Ramos (cell line): ENCODE data around the gene E2F6.

Source experiments
- in situ Hi-C: fragments of 300-500 bp; cut with MboI; formaldehyde crosslinking; loops from one replicate; pipeline ENCODE4 v1.14.3; 2022; ENCODE audit warnings: low sequenced_read_pairs; ENCODE audit not compliant: unreplicated experiment

The E2F6 gene

DNA sequence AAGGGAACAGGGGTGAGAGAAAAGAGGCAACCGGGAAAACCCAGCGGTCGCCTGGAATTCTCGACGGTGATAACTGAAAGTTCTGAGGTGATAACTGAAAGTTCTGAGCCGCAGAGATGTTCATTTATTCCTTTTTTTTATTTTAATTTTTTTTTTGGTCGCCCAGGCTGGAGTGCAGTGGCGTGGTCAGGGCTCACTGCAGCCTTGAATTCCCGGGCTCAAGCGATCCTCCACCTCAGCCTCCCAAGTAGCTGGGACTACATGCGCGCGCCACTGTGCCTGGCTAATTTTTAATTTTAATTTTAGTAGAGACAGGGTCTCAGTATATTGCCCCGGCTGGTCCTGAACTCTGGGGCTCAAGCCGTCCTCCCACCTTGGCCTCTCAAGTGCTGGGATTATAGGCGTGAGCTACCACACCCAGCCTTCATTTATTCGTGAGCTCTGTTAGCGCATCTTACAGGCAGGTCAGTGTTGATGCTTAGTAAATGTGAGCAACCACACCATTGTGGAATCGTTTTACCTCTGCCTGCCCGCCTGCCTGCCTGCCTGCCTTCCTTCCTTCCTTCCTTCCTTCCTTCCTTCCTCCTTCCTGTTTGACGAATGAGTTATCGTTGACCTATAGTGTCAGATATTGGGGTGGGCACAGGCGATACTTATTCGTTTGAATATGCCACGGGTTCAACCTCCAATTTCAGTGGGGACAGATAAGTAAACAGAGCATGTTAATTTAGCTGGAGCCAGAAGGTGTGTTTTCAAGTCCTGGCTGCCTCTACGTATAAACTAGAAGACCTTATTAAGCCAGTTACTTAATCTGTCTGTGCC, 557 bp upstream of the E2F6 start:
- in situ Hi-C loops: no loop called here

GRCh38 chr2:11465110-11465484, 864 bp downstream of the E2F6 start:
- in situ Hi-C loops: no loop called here

DNA sequence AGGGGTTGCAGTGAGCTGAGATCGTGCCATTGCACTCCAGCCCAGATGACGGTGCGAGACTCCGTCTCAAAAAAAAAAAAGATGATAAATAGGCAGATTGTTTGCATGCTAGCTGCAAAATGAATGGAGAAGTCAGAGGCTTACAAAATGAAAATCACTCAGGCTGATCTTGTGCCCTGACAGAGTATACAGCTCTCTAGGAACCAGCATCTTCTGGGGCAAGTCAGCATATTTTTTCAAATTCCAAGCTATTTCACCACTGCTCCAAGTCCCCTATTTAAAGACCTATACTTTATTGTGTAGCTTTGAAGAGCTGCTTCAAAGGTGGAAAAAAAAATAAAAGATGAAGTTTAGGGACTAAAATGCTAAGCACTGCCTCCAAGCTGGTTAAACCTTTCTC, 6.1 kb downstream of the E2F6 start:
- in situ Hi-C loops: no loop called here

GRCh38 chr2:11458753-11459152, 7.2 kb downstream of the E2F6 start:
- in situ Hi-C loops: no loop called here

GRCh38 chr2:11457935-11458334, 8.0 kb downstream of the E2F6 start:
- in situ Hi-C loops: no loop called here

GRCh38 chr2:11456251-11456650, 9.7 kb downstream of the E2F6 start:
- in situ Hi-C loops: no loop called here

- in situ Hi-C loops: no loop called here
These were observed 11.1 kb downstream of the E2F6 start for GRCh38 chr2:11454824-11455223.

DNA sequence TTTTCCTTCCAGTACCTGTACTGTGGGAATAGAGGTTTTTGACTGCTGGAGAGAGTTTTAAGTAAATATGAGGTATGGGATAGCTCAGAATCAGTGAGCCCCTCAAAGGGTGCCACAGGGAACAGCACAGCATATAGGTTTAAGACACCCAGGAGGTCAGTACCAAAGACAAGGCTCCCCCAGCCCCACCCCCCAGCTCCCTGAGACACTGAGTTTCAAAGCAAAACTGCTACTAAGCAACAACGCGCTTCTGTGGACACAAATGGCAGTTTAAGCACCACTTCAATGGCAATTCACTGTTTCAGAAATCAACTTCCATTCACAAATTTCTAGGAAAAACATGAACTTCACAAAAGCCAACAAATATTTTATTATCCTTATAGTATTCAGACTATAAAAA, 15.2 kb downstream of the E2F6 start:
- in situ Hi-C loops: no loop called here

- in situ Hi-C loops: loop anchor here (10.0 to 25.0 kb wide), 2 partner anchors 312 to 609 kb away; a partner anchor contains a TSS
These were observed 19.2 kb downstream of the E2F6 start for GRCh38 chr2:11446733-11447248.

DNA sequence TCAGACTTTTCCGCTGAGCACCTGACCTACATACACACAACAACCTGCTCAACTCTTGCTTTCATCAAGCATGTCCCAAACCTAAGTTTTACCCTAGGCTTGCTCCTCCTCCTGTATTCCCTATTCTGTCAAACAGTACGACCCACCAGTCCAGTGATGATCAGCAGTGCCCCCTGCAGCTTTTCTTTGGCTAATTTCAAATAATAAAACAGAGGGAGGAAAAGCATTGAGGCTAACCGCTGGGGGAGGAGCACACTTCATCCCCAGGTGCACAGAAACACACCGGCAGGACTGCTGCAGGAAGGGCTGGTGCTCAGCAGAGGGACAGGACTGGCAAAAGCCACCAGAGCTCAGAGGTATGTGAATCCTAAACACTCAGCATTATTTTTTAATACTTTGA, 21.2 kb downstream of the E2F6 start:
- in situ Hi-C loops: loop anchor here (10.0 to 25.0 kb wide), 2 partner anchors 310 to 607 kb away; a partner anchor contains a TSS

DNA sequence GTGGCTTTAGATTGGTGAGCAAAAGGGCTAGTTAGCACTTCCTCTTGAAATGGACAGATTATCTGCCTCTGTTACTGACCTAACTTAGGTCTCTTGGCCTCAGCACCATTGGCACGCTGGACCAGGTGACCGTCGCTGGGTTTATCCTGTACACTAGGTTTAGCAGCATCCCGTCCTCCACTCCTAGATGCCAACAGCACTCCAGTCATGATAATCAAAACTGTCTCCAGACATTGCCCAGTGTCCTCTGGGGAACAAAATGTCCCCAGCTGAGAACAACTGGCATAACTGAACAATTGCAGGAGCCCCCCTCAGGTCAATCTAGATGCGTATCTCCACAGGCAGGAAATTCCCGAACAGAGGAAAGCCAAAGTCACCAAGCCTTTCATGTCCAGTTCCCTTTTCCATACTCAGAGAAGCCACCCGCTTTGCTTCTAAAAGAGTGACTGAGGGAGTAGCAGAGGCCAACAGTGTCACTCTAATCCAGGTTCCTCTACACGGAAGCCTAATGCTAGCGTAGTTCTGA, 27.3 kb downstream of the E2F6 start:
- in situ Hi-C loops: loop anchor here (25.0 kb wide), 1 partner anchor 601 kb away; no protein-coding TSS in a partner anchor

GRCh38 chr2:11437602-11438001, 28.4 kb downstream of the E2F6 start:
- in situ Hi-C loops: loop anchor here (25.0 kb wide), 1 partner anchor 600 kb away; no protein-coding TSS in a partner anchor

DNA sequence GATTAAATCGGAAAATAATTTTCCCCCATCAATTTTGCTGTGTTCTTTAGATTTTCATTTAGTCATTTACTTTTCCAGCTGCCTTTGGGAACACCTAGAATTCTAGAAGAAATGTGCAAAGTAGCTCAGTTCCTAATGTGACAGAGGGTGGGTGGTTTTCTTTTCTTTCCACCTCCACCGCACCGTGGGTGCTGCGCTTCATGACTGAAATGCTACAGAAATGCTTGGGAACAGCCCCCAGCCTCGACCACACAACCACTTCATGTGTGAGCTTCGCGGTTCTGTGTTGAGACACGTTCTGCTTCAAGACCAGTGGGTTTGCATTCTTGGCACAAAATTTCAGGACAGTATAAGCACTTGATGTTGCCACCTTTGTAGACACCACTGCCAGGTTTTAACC, 30.9 kb downstream of the E2F6 start:
- in situ Hi-C loops: loop anchor here (25.0 kb wide), 1 partner anchor 598 kb away; no protein-coding TSS in a partner anchor

DNA sequence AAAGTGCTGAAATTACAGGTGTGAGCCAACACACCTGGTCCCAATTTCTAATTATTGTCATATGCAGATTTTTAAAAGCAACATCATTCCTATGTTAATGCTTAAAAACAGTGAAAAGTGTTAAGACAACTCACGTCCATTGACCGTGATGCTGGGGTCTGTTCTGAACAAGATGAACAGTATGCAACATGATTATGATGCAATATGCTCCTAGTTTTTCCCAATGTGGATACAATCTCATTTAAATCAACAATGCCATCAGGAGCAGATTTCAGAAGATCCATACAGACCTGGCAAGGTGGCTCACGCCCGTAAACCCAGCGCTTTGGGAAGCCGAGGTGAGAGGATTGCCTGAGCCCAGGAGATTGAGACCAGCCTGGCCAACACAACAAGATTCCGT, 31.5 kb downstream of the E2F6 start:
- in situ Hi-C loops: loop anchor here (25.0 kb wide), 1 partner anchor 597 kb away; no protein-coding TSS in a partner anchor

DNA sequence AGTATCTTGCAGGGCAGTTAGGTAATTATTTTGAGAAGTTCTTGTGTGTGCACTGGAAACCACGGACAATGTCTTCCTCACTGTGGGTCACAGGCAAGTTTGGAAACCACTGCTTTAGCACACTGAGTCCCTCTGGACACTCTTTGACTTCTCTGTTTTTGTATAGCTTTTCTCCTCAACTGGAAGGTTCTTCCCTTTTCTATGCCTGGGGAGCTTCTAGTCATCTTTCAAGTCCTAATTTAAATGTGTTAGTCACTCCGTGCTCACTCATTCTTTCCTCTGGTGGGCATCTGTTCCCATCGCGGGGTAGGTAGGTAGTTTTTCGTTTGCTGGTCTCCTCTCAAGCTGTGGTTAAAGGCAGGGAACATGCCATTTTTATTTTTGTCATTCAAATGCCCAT, 32.1 kb downstream of the E2F6 start:
- in situ Hi-C loops: loop anchor here (25.0 kb wide), 1 partner anchor 597 kb away; no protein-coding TSS in a partner anchor

DNA sequence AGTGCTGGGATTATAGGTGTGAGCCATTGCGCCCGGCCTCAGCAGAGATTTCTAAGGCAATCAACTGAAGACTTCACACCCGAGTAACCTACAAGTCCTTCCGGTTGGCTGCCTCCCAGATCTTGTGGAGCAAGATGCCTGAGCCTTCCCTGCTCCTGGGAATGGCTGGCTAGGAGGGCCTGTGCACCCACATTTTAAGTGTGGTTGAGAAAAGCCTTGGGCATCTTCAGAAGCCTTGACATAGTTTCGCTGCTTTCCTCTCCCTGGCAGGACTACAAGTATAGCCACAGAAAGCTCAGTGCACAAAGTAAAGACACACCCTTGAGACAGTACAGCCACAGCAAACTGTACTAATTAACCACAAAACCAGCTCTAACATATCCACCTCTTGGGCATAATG, 35.2 kb downstream of the E2F6 start:
- in situ Hi-C loops: loop anchor here (25.0 kb wide), 1 partner anchor 593 kb away; no protein-coding TSS in a partner anchor

- in situ Hi-C loops: loop anchor here (25.0 kb wide), 1 partner anchor 590 kb away; no protein-coding TSS in a partner anchor
These were observed 38.7 kb downstream of the E2F6 start for GRCh38 chr2:11427224-11427623.

GRCh38 chr2:11422901-11423435, 43.0 kb downstream of the E2F6 start:
- in situ Hi-C loops: no loop called here

GRCh38 chr2:11422491-11422865, 43.5 kb downstream of the E2F6 start:
- in situ Hi-C loops: no loop called here

DNA sequence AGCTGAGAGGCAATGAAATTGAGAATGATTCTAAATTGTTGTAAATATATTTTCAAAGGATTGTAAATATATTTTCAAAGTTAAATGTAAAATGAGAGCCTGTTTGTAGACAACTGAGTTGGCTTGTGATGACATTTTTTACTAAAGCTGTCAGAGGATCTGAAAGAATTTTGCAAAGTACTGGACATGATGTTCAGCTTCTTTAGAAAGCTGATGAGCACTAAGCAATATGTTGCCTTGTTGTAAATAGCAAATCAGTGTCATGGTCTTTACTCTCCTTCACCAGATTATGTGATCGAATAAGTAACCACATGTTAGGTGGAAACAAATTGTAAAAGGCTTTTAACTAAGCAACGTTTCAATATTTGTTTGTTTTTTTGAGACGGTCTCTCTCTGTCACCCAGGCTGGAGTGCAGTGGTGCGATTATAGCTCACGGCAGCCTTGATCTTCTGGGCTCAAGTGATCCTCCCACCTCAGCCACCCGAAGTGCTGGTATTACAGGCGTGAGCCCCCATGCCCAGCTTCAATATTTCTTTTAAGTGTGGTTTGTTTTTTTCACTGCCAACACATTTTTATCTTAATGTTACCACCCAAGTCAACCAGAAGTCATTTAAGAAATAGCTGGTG, 44.0 kb downstream of the E2F6 start:
- in situ Hi-C loops: no loop called here

DNA sequence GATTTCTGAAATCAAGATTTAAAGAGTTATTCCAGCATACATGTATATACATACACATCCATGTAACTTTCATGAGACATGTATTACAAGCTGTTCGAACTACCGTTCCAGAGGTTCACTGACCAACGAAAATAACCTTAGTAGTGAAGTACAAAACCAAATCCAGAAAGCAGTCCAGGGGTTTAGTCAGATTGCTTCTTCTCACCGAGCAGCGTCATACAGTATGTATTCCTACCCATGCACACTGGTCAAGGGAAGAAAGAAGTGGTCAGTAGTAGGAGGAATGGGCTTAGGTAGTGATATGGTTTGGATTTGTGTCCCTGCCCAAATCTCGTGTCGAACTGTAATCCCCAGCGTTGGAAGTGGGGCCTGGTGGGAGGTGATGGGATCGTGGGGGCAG, 45.3 kb downstream of the E2F6 start:
- in situ Hi-C loops: no loop called here
